ENCODE data around the gene GPR17.

Gene GPR17

DNA sequence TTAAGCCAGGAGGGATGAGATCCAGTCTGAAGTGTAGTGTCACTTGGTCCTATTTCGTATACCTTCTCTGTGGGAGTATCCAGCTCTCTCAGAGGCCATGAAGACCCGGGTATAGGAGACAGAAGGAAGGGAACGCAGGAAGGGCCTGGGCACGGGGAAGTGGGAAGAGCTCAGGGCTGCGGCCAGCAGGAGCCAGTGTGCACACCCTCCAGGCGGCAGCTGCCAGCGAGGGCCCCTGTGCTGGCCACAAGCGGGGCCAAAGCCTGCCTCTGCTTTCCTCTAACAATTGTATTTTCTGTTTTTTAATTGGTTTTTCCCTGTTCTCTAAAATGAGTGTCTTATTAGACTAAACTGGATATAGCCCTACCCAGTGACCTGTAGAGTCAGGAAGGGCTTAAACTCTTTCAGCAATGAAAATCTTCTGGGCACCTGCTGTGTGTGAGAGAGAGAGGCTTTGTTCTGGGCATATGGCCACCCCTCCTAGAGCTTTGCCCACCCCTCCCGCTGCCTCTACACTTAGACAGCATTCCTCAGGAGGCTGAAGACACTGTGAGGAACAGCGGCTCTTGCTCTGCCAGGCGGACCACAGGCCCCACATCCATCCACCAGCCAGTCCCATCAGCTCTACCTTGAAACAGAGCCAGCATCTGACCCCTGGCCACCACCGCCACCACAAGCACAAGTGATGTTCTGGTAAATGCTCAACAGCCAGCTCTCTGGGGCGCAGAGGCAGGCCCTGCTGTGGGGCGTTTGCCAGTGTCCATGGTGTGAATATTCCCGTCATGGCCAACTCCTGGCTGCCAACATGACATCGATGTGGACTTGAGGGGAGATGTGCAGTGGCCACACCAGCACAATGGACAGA lies 9.5 kb downstream of the GPR17 start:
- DNase-seq: no peak

DNA sequence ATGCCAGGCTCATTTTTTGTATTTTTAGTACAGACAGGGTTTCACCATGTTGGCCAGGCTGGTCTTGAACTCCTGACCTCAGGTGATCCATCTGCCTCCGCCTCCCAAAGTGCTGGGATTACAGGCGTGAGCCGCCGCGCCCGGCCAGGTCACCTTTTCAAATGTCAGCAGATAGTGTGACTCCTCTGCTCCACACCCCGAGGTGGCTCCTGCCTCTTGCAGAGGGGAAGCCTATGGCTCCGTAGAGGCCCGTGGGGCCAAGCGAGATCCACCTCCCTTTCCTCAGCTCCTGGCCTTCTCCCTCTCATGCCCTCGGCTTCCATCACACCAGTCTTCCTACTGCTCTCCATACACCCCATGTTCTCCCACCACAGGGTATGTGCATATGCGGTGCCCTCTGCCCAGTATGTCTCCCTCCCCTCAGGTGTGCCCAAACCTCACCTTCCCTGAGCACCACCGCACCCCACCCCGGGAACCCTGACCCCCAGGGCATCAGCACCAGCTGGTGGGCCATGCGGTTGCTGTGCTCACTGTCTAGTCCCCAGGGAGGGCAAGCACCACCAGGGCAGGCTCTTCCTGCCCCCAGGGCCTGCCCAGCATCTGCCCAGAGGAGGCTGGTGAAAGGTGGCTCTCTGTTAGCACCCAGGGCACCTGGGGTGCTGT lies 10.7 kb downstream of the GPR17 start:
- no peak for DNase-seq

GRCh38 chr2:127657232-127657595 lies 11.3 kb downstream of the GPR17 start:
- no peak for DNase-seq

GRCh38 chr2:127658146-127658545 lies 12.2 kb downstream of the GPR17 start:
- DNase-seq: no peak

GRCh38 chr2:127658641-127659407 lies 12.9 kb downstream of the GPR17 start:
- DNase-seq: no peak

DNA sequence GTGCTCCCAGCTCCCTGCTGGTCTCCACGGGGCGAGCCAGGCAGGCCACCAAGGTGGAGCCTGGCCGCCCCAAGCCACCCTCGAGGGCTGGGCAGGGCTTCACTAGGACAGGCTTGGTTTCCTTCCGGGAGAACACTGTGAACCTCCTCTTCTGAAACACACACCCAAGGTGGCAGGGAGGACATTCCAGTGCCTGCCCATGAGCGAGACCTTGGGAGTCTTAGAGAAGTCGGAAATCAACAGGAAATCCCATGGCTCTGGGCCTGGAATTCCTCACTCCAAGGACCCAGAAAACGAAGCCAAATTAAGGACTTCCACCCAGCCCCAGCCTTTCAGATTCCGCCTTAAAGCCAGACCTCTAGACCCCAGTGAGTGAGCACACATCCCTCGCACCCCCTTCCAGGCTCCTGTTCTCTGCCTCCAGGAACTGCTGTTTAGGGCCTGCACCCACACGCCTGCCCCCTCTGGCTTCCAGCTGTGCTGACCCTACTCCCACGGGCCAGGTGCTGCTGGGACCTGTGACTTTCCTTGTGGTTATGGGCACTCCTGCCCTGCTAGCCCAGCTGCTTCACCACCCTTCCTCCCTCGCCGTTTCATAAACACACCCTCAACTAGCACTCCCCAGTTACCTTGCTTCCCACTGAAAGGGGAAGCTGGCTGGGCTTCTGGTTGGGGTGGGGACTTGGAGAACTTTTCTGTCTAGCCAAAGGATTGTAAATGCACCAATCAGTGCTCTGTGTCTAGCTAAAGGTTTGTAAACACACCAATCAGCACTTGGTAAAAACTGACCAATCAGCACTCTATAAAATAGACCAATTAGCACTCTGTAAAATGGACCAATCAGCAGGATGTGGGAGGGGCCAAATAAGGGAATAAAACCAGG lies 13.7 kb downstream of the GPR17 start:
- no peak for DNase-seq

- no peak for DNase-seq
Measured at GRCh38 chr2:127660291-127660578, 14.3 kb downstream of the GPR17 start.

GRCh38 chr2:127661072-127661649 lies 15.2 kb downstream of the GPR17 start:
- no peak for DNase-seq

DNA sequence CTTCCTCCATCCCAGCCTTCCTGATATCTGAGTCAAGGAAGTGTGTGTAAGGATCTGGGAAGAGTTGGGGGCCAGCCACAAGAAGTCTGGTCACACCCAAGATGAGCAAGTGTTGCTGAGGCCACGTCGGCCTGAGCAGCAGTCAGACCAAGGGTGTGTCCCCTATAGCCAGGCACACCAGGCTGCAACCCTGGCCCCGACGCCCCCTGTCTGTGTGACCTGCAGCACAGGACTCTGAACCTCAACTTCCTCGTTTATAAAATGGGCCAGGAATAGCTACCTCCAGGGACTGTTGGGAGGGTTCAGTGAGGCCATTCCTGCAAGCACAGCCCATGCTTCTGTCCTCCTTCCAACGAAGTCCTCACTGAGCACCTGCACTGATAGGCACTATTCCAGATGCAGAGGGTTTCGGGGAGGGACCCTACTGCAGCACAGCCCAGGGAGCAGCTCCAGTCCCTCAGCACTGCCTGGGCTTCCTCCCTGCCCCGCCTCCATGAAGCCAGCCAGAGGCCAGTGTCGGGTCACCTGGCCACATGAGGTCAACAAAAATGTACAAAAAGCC lies 16.1 kb downstream of the GPR17 start:
- DNase-seq: no peak

DNA sequence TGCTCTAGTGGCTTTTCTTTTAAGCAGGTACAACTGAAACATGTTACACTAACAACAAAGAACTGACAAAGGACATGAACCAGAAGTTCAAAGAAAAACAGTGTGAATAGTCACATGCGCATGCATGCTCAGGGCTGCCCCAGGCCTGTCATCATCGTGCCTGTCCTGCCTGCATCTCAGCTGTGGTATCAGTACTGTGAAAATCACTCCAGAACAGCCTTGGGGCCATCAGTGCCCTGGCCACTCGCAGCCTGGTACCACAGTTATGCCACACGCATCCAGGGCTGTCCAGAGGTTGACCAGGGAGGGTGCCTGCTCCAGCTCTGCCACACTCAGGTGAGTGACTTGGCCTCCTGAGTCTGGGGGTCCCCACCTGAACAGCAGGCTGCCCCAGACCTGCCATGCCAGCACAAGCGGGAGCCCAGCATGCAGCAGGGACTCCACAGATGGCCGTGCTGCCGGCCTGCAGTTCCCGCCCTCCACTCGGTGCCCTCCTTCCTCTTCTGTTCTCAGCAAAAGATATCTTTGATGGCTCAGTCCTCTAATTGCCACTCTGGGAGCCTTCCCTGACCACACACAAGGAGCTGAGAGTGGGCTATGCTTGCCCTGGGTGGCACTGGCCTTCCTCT lies 17.1 kb downstream of the GPR17 start:
- no peak for DNase-seq

DNA sequence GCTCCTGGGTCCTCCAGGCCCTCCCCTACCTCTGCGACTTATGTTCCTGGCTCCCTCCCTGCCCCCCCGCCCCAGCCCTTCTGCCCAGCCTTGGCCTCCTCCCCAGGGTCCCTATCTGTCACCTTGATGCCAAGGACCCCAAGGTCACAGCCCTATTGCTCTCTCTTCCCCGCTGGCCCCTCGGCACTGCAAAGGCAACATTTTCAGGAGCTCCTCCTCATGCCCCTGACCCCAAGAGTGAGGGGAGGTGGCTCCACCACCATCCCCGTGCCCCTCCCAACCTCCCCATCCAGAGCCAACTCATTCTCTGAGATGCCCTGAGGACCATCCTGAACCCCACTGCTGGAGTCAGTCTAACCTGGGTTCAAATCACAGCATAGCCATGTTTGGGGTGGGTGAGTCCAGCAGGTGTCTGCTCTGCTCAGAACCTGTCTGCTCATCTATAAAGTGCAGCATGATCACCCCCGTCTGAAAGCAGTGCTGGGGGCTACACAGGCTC lies 17.7 kb downstream of the GPR17 start:
- no peak for DNase-seq

DNA sequence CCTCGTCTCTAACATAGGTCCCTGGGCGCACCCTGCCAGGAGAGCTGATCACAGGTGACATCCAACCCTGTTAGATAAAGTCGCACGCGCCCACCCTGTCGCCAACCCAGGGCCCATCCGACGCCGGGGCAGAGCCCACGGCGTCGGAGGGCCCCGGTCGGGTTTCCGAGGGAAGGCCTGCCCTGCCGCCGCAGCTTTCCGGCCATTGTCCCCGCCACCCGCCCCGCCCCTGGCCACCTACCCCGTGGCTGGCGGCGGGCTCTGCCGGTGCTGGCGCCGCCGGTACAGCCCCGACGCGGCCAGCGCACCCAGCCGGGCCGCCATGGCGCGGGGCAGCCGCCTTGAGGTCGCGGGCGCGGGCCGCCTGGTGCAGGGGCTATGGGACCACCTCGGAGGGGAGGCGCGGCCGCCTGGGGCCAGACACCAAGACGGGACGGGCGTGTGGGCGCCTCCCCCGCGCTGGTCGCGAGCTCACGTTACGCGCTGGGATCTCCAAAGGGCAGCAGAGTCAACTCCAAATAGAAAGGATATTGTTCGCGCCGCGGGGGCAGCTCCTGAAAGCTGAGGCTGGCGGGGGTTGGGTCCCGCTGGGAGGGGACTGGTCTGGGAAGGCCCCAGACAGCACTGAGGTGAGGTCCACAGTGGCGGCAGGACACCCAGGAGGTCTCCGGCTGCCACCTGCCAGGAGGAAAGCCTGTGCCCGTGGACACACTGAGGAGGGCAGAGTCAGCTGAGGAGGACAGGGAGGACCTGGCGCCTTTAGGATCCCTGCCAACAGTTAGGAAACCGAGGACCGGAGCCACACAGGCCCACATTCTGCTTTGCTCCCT lies 18.3 kb downstream of the GPR17 start:
- DNase-seq: peak; percentile 57

- no peak for DNase-seq
Measured at GRCh38 chr2:127664895-127665225, 18.9 kb downstream of the GPR17 start.

DNA sequence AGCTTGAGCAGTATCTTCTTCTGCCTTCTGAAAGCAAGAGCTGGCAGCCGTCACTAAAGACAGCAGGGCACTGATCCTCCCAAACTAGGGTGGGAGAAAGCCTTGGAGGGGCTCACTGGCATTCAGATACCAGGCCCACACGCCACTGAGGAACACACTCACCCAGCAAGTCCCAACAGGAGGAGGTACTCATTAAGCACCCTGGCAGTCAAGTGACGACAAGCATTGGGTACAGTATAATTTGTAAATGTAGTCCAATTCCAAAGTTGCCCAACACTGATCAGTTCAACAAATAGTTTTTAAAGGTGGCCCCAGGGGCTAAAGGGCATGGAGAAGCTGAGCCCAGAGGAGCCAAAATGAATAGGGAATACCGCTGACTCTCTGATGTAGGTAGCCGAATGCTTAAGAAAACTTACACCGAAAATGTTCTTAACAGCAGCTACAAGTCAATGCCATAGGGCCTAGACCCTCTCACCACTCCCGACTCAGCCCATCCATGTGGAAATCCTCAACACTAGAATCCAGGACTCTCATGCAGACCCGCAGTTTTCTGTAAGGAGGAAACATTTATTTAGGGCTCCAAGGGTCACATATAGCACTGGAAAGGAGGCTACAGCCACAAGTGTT lies 19.4 kb downstream of the GPR17 start:
- no peak for DNase-seq

DNA sequence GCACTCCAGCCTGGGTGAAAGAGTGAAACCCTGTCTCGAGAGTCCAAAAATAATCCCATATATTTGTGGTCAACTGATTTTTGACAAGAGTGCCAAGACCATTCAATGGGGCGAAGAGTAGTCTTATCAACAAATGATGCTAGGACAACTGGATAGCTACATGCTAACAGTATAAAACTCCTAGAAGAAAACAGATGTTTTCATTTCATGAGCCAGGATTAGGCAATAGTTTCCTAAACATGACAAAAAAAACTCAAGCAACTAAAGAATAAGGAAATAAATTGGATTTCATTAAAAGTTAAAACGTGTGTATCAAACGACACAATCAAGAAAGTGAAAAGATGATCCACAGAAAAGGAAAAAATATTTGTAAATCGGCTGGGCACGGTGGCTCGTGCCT lies 23.1 kb downstream of the GPR17 start:
- DNase-seq: no peak

DNA sequence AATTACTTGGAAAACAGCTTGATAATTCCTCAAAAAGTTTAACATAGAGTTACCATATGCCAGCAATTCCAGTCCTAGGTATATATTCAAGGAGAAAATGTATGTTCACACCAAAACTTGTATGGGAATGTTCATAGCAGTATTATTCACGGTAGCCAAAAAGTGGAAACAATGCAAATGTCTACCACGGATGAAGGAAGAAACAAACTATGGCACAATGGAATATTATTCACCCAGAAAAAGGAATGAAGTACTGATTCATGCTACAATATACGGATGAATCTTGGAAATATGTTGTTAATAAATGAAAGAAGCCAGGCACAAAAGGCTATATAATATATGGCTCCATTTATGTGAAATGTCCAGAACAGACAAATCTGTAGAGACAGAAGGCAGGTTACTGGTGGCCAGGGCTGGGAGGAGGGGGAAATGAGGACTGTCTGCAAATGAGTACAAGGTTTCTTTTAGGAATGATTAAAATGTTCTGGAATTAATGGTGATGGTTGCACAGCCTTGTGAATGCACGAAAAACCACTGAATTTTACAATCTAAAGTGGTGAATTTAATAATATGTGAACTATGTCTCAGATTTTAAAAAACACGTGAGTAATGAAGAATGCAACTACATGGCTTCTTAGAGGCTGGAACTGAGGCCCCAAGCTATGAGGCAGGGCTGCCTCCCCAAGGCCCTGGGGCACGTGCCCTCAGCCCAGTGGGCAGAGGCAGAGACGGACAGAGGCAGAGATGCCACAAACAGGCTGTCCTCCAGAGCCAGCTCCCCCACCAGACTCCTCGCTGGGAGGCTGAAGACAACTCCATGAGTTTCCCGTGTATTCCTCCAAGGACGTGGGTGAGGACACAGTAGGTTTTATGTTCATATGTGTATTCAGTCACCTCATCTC lies 24.4 kb downstream of the GPR17 start:
- DNase-seq: no peak

GRCh38 chr2:127670957-127671290 lies 25.0 kb downstream of the GPR17 start:
- peak; percentile 31 for DNase-seq

DNA sequence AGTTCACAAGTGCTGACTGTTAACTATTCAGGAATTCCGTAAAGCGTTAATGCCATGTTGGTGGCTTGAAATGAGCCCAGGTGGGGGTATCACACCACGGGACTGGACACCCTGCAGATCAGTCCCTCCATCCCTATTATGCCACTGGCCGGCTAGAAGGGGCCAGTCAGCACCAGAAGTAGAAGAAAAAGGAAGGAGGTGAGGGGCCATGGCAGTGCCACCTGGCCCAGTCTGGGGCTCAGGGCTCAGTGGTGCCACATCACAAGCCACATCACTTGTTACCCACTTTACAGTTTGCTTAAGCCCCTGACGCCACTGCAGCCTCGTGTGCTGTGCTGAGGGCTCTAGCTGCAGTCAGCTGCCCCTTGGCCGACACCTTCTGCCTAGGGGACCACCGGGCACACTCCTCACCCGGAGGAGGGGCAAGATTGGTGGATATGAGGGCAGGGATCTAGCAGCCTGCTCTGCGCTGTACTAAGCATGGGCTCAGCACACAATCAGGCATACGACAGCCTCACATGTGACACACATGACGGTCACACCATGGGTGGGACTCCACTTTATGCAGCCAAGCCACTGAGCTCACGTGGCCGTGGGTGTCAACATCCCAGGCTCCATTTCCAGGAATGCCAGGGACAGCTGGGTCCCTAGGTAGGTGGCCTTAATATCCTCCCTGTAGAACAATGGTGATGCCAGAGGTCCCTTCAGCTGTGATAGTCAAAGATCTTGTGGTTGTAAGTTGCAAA lies 25.8 kb downstream of the GPR17 start:
- DNase-seq: no peak

Data from DMS53 (cell line).